Prostate gland (tissue), 2 donors: ENCODE measurements around the gene FAM153A.
"Not testable (repeated sequence)": the region's sequence is repeated elsewhere in the genome, so short reads cannot be mapped to it uniquely, and the experiment has no call there.

Experiments
- CTCF ChIP-seq, 4 experiments: fragments of 200-600 bp in 2 of 4; fragments of 450-650 bp in 2 of 4; sonication (generic) in 2 of 4; IDR thresholded peaks; 1 replicate in 3 of 4; 2 replicates in 1 of 4; pipeline ENCODE4 v1.5.1; 2016 to 2019; ENCODE audit warnings: antibody characterized with exemption in 4 of 4, mild to moderate bottlenecking in 2 of 4, moderate library complexity in 2 of 4
- POLR2A ChIP-seq: fragments of 450-650 bp; IDR thresholded peaks from one replicate; pipeline ENCODE4 v1.6.1; 2016; ENCODE audit warnings: antibody characterized with exemption, mild to moderate bottlenecking

- TF ChIP-seq CTCF (IDR thresholded peaks at IDR 0.05); POLR2A: not testable (repeated sequence)
Observed at GRCh38 chr5:177722829-177723228, 59.9 kb downstream of the FAM153A start.
